Loucy (cell line): Measurements from ENCODE around the gene EGLN2.

Source experiments
- CTCF ChIP-seq: fragments of 200-600 bp; sonication (generic); conservative IDR thresholded peaks from 2 replicates; pipeline ENCODE4 v1.5.1; 2014; ENCODE audit warnings: mild to moderate bottlenecking, antibody characterized with exemption, low read length
- EZH2phosphoT487 ChIP-seq: fragments of 200-600 bp; IDR thresholded peaks from 2 replicates; pipeline ENCODE4 v1.6.1; 2018; ENCODE audit warnings: antibody characterized with exemption, mild to moderate bottlenecking, moderate library complexity, borderline replicate concordance

- TF ChIP-seq CTCF, result no peak
- no peak for TF ChIP-seq EZH2phosphoT487
Observed at GRCh38 chr19:40810160-40810559, 11.2 kb downstream of the EGLN2 start.
